HG02973 (cell line): ENCODE measurements around the gene ITGA6.

Experiments
- ATAC-seq: cut with Tn5 transposase; IDR thresholded peaks from one replicate; pipeline ENCODE4 v1.9.1; 2021; ENCODE audit warnings: moderate library complexity; ENCODE audit not compliant: unreplicated experiment

The ITGA6 gene

DNA sequence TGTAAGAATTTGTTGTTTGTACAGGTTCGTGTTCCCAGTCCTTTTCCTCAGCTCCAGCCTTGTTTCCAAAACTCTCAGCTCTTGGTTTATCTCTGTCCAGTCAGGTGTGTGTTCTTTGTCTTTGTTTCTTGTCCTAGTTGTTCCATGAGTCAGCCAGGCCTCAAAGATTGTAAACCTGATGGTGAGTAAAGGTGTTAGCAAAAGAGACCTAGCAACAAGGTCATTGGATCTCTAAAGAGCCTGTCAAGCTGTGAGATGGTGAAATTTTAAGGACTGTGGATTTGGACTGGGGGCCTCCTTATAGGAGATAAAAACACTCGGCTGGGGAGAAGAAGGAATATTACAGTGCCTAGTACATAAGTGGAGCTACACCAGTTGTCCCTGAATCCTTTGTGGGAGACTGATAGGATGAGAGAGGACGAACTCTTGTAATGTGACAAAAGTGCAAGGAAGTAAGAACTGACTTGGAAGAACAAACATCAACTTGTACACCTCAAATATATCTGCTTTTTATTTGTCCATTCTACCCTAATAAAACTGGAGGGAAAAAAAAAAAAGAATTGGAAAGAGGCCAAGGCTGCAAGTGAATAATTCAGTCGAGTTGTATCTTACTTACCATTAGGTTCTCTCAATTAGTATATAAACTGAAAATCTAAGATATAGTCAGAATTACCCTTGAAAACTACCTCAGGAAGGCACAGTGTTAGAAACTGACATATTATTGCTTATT is 37.2 kb downstream of the ITGA6 start:
- ATAC-seq: no peak

DNA sequence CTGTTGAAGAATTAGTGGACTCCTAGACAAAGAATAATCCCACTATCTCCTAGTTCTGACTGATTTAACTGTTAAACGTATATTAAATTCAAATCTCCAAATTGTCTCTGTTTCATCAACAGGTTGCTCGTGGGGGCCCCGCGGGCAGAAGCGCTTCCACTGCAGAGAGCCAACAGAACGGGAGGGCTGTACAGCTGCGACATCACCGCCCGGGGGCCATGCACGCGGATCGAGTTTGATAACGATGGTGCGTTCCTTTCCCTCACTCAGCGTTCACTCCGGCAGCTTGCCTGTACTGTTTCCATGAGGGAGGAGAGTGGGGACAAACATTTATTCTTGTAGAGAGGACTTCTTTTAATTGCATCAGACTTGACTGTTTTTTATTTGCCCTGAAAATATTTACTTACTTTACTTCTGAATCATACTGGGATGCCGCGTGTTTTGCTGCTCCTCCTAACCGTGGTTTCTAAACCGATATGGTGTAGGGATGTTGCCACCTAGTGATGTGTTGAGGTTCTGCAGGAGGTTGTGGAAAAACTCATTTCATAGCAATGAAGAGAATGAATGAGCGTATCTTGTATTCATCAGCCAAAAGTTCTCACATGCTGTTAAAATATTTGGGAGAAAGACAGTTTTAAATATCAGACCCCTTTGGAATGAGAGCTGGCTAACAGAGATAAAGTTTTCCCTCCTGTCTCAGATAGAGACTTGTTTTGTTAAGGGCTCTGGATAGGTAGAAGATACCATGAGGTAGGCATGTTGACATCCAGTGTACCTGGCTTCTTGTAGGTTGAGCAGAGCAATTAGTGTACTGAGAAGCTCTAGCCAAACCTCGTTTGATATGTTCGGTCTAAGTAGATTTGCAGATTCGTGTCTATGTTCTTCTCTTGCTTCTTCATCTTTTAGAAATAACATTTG is 38.3 kb downstream of the ITGA6 start:
- no peak for ATAC-seq

DNA sequence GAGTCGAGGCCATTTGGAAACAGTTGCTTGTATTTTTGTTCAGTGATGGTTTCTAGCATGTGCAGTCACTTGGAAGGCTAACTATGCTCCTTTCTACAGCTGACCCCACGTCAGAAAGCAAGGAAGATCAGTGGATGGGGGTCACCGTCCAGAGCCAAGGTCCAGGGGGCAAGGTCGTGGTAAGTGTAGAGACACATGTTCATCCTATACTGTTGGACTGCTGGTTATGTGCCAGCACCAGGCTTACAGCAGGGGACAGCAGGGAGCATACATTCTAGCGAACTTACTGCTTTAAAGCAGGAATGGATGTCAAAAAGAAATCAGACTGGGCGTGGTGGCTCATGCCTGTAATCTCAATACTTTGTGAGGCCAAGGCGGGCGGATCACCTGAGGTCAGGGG is 40.0 kb downstream of the ITGA6 start:
- ATAC-seq: no peak

DNA sequence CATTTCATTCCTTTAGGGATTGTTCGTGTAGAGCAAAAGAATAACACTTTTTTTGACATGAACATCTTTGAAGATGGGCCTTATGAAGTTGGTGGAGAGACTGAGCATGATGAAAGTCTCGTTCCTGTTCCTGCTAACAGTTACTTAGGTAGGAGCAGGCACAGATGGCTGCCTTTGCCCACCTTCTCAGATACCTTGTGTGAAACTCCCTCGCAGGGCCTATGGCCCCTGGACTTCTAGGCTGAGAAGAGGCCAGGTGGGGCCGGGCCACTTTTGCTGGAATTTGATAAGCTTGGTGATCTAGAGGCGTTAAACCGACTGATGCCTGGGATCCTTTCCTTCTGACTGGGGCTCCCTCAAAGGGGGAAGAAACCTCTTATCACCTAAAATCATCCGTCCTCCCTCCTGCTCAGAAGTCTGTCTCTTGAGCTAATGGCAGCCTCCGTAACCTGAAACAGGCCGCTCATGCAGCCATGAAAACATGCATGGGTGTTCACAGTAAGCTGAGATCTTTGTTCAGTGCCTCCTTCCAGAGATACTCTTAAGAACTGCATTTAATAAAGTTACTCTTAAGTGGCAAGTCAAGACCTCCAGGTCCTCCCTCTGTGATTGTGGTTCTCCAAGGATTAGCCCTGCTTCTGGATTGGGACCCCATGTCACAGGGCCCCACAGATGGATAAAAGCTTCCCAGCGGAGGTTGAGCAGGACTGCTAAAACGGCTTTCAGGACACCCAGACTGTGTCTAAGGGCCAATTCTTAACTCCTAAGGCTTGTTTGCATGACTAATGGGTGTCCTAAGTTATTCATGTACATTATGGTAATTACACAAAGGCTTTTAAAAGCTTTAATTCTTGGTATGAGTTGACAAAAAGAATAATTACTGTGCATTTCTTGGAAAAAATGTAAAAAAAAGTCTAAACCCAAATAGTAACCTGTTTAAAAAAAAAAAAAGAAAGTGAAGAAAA is 43.9 kb downstream of the ITGA6 start:
- ATAC-seq: no peak

DNA sequence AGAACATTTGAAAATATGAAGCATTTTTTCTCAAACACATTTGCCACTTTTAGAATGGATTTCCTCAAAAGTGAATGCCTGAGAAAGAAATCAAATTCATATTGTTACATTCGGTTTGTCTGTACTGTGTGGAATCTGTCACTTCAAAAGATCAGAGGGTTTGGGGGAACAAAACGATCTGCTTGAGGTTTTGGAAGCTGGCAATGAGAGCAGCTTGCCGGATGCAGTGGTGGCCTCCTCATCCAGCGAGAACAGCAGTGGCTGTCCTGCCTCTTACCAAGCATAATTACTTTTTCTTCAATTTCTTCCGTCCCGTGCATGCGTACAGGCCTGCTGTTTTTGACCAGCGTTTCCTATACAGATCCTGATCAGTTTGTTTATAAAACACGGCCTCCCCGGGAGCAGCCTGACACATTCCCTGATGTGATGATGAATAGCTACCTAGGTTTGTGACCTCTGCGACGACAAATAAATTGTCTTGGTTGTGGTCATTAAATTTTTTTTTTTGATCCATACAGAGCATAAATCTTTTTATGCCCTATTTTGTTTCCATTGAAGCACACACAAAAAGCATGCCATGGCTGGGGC is 45.2 kb downstream of the ITGA6 start:
- ATAC-seq: no peak

DNA sequence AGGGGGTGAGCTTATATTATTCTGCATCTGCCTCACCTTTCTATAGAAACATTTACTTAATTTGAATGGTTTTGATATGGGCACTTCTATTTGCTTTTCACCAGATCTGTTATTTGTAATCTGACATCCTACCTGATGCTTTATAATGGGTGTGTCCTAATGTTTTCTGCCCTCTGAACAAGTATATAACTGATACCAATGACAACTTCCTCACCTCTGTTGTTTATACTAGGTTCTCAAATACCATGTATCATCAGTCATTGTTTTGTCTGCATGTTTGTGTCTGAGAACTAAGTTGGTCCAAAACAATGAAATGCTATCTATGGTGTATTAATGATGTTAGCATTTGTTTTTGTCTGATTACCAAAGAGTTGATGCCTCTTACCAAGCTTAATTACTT is 45.8 kb downstream of the ITGA6 start:
- no peak for ATAC-seq

DNA sequence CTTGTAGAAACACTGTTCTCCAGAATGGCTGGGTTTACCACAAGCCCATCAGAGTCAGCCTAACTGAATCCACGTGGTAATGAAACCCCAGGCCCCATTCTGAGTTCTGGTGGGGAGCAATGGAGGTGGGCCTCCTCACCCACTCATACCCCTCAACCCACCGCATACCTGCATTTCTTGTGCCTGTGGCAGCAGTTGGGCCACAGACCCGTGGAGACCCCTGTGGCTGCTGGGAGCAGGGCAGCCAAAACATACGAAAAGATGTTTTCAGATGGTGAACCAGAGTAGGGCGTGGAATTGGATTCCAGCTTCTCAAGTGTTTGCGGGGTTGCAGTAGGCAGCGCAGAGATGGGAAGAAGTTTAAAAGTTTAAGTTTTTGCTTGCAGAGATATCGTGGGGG is 51.0 kb downstream of the ITGA6 start:
- no peak for ATAC-seq

DNA sequence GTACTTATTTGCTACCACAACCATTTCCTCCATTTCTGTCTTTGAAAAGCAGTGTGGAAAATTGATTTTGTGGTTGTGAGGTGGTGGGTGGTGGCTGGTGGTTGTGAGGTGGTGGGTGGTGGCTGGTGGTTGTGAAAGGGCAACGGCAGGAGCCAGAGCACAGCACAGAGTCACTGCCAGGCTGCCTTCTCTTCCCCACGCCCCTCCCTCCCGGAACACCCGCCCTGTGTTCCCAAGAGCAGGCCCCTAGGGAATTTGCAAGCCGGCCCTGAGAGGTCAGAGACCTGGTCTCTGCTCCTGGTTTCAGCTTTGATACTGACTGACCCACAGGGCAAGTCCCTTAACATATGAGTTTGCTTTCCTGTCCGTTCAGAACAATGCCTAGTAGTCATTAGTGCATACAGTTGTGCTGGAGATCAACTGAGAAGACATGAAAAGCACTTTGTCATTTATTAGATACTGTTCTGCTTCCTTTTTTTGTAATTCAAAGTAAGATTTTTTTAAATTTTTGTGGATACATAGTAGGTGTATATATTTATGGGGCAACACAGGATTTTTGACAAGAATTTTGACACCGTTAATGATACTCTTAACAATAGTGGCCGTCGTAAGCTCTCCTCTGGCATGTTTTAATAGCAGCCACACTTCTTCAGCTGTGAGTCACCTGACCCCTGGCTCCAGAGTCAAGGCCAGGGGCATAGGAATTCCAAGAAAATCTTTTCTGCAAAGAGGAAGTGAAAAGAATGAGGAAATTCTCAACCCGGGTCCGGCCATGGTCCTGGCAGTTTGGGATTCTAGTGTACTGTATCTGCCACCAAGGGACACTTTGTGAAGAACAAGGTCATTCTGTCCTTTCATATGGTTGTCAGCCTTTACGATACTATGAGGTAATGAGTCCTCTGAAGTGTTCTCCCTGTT is 53.2 kb downstream of the ITGA6 start:
- no peak for ATAC-seq

DNA sequence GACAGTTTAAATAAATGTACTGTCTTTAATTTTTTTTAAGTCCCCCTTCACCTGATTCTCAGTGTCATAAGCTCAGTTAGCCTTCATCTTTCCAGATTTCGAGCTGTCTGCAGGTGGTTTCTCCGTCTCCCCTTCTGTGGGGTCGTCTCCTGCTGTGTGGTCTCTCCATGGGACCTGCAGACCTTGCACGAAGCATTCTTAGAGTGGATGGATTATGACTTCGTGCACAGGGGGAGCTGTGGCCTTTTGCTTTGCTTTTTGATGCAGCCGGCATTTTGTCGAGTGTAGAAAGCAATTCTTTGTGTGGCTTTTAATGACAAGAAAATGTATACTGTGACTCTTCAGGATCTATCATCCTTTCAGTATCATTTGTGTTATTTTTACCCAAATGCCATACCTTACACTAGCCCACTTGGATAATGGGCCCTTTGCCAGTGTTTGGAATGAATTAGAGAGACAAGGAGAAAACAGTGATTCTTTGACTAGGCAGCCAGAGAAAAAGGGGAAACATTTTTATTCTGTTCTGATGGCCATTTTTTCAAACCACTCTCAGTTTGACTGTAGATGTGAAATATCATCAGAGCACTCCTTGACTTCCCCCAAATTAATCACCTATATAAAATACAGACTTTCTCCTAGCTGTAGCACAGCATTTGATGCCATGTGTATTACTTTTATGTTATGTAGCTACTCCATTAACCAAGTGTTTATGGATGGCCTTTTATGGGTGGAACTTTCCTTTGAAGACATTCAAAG is 54.3 kb downstream of the ITGA6 start:
- no peak for ATAC-seq

DNA sequence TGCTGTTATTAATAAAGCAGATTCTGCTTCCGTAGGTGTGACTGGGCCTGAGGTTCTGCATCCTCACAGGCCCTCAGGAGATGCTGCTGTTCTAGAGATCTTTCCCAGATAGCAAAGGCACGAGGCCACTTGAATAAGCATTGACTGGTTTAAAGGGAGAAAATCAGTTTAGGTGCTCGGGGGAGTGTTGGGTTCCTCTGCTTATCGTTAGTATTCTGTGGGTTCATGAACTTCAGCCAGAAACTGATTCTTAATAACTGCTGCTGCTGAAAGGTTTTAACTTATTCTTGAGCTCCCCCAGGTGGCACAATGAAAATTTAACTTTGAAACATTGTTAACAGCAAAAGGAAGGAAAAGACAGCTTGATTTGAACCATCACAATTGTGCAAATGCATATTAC is 56.9 kb downstream of the ITGA6 start:
- ATAC-seq: no peak

DNA sequence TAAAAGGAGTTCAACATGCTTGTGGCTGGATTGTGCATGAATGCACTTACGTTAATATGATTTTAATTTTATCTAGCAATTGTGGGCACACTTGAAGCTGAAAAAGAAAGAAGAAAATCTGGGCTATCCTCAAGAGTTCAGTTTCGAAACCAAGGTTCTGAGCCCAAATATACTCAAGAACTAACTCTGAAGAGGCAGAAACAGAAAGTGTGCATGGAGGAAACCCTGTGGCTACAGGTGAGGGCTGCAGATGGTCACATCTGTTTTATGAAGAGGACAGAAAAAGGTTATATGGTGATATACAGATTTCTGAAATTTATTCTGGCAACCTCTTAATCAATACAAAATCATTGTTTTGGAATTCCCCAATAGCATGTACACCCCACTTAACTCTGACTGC is 57.3 kb downstream of the ITGA6 start:
- ATAC-seq: no peak

DNA sequence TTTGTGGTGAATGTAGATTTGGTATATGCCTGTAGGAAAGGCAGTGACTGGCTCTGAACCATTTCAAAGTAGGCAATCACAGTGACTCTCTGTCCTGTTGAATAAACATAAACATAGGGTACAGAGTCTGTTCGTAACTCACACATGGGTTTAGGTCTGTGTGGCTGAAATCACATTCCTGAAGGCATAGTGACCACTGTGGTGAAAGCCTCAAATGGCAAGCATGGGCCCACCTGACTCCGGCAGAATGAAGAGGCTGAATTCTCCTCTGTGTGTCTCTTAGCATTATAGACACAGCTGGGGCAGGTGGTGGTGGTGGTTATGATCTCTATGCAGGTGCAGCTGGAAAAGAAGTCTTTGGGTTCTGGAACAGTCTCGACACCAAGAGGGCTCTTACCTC is 61.2 kb downstream of the ITGA6 start:
- ATAC-seq: no peak

DNA sequence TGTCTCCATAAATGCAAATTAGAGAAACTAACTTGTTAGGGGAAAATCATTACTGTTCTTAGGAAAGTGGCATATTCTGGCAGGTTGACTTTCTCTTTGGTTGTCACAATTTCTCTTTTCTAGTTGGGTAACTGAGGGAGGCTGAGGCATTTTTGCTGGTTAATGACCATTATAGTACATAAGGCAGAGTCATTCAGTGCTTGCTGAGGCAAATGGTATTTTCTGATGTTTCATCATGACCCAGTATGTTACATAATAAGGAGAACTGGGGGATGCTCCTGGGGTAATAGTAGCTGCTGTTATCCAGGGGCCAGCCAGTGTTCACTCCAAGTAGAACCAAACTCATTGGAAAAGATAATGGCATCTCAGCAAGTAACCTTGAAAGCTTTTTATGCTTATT is 62.3 kb downstream of the ITGA6 start:
- ATAC-seq: no peak

DNA sequence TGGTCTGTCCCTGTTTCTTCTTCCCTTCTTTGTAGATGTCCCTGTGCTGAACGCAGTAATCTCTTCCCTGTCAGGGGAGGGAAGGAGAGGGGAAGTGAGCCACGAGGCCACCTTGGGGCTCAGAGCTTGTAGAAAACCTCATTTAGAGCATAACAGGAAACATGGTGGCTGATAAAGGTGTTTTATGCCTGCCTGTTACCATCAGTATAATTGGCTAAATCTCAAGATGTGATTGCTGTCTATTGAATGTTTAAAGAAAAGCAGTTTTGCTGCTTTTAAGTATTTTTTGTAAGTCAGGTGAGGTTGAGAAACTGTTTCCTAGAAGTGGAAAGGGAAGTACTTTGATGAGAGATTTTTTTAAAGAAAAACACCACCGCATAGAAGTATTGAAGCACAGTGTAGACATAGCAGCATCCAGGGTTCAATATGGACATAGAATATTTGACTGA is 68.8 kb downstream of the ITGA6 start:
- no peak for ATAC-seq

DNA sequence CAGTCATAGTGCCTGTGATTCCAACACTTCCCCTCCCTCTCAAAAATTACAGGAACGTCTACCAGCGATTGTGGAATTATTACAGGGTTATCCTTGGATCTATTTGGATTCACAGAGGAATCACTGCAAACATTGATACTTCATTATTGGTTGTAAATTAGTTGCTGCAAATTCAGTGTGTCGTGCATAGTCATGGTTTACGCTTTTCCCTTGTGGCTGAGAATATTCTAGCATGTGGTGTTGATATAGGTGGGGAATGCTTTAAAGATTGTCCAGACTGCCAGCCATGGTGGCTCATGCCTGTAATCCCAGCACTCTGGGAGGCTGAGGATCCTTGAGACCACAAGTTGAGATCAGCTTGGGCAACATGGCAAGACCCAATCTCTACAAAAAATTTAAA is 79.8 kb downstream of the ITGA6 start:
- ATAC-seq: no peak

DNA sequence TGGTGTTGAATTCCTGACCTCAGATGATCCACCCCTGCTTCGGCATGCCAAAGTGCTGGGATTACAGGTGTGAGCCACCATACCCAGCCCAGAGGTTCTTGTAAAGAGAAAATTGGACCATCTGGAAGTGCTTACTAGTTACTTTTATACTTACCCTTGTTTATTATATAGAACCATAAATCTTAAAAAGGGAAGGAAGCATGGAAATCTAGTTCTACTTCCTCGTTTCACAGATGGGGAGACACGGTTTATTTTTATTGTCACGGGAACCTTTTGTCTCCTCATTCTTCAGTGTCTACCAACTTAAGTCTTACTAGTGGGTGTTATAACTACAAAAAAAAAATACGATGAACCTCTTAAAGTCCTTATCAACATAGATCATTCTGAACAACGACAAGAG is 82.7 kb downstream of the ITGA6 start:
- ATAC-seq: no peak

DNA sequence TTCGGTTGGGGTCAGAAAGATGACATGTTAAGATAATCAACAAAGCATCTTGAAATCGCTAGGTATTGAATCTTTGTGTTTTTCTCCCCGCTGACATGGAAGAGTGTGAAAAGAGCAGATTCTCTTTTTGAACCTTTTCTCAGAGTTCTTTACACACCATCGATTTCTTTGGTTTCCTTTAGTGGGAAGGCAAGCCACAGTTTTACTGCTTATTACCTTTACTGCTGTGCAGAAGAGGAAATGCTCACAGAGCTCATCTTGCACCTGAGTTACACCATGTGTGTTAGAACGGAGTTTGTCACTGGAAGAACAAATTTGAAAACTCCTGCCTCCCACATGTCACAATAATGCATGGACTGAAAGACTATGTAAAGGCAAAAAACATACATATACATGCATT is 83.2 kb downstream of the ITGA6 start:
- no peak for ATAC-seq

DNA sequence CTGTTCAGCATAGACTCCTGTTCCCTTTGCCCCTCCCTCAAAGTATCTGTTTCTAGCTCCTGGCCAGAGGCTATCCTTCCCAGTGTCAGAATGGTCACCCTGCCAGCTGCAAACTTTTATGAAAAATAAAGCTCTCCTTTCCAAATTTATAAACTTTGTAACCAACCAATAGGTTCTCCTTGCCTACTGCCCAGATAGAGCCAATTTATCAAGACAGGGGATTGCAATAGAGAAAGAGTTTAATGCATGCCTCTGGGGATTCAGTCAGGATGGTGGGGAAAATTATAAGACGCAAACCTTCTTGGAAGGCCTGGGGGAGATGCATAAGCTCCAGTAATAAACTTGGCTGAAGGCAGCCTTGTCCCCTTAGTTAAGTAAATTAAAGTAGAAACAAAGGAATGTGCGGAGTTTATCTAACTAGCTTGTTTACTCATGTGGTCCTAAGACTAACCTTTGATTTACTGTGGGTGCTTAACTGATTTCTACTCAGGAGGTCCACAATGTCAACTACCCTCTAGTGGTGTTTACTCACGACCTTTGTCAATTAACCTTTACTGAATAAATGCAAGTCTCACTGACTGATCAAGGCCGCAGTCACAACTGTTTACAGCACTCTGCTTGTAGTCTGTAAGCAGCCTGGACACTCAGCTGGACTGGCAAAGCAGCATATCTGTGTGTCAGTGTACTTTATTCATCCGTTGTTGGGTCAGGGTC is 85.6 kb downstream of the ITGA6 start:
- no peak for ATAC-seq
